Sigmoid colon (tissue), 7 donors: ENCODE results near the gene PLXNA4. TPM values are rescaled to one million over a fixed set of nuclear protein-coding genes. Genes with fewer than 3 reads are reported as not detected.
"Not testable (repeated sequence)": the region's sequence is repeated elsewhere in the genome, so short reads cannot be mapped to it uniquely, and the experiment has no call there.

Source experiments
- DNase-seq: peaks from one replicate; pipeline ENCODE4 v3.0.0-alpha.2; 2019
- H3K27ac ChIP-seq, 4 donors: fragments of 200-600 bp; sonication (generic); one replicate each; pipeline ENCODE4 v1.5.1; 2016 to 2019; ENCODE audit warnings: mild to moderate bottlenecking in 1 of 4
- H3K27me3 ChIP-seq, 3 donors: fragments of 200-600 bp; sonication (generic); one replicate each; pipeline ENCODE4 v1.5.1; 2019; ENCODE audit warnings: mild to moderate bottlenecking in 1 of 3
- H3K36me3 ChIP-seq, 4 donors: fragments of 200-600 bp; sonication (generic); one replicate each; pipeline ENCODE4 v1.5.1; 2016 to 2019
- H3K4me1 ChIP-seq, 4 donors: fragments of 200-600 bp; sonication (generic); one replicate each; pipeline ENCODE4 v1.5.1; 2017 to 2019
- H3K4me3 ChIP-seq, 4 donors: fragments of 200-600 bp; sonication (generic); one replicate each; pipeline ENCODE4 v1.5.1; 2017 to 2019; ENCODE audit warnings: mild to moderate bottlenecking in 2 of 4, moderate library complexity in 1 of 4
- H3K9me3 ChIP-seq, 4 donors: fragments of 200-600 bp in 3 of 4; sonication (generic) in 3 of 4; one replicate each; pipeline versions ENCODE4 v1.5.1 to v1.6.1; 2013 to 2019
- CTCF ChIP-seq, 4 experiments: fragments of 450-650 bp in 3 of 4; fragments of 200-600 bp in 1 of 4; IDR thresholded peaks; one replicate each; pipeline ENCODE4 v1.5.1; 2016 to 2019; ENCODE audit warnings: antibody characterized with exemption in 4 of 4, mild to moderate bottlenecking in 3 of 4, moderate library complexity in 2 of 4
- EP300 ChIP-seq, 4 donors: sonication (generic); formaldehyde crosslinking; IDR thresholded peaks; one replicate each; pipeline ENCODE4 v1.6.1; 2017; ENCODE audit warnings: antibody characterized with exemption in 4 of 4
- POLR2A ChIP-seq, 2 donors: fragments of 450-650 bp; IDR thresholded peaks; one replicate each; pipeline ENCODE4 v1.6.1; 2016; ENCODE audit warnings: antibody characterized with exemption in 2 of 2, mild to moderate bottlenecking in 2 of 2, moderate library complexity in 2 of 2
- POLR2AphosphoS5 ChIP-seq, 4 donors: sonication (generic); formaldehyde crosslinking; IDR thresholded peaks; one replicate each; pipeline ENCODE4 v1.6.1; 2017; ENCODE audit warnings: antibody characterized with exemption in 4 of 4
- WGBS, 2 donors: extraction: QIAGEN DNeasy Blood & Tissue Kit; methylation state at CpG; one replicate each; pipeline ENCODE4 v1.1.7; 2013; 5-methylcytosine and 5-hydroxymethylcytosine counted together
- intact Hi-C: fragments of 100-400 bp; cut with DNase I; formaldehyde crosslinking; loops from one replicate; pipeline ENCODE4 v1.15.1; 2023
- polyA plus RNA-seq, 3 donors: library from polyadenylated mRNA; stranded (reverse); fragments of 200-250 nt; gene quantifications; one replicate each; pipeline ENCODE4 v1.2.3, GENCODE V29; 2013
- total RNA-seq, 4 donors: library from RNA; depleted of rRNA; stranded (reverse); fragments of >200 nt; gene quantifications; one replicate each; pipeline ENCODE4 v1.1.0, GENCODE V29; 2016
- donor health status: healthy with polysubstance abuse.
- donor health status: Bipolar disorder and iron deficiency.
- donor health status: healthy.

PLXNA4 gene
- total and polyA plus RNA-seq, 7 donors, result under 0.01 to 10.5 (median 3.7) TPM; not detected in 1

- no peaks in the 10 kb centered on the region for H3K27me3 ChIP-seq
- H3K36me3 ChIP-seq, result no peaks in the 10 kb centered on the region
- peak; percentile 50 for DNase-seq
- H3K4me3 ChIP-seq, result no peak overlapping the region
- intact Hi-C loops, result no loop called here
- H3K9me3 ChIP-seq, result no peaks in the 10 kb centered on the region
- no peak overlapping the region for H3K27ac ChIP-seq
- no peaks in the 10 kb centered on the region for H3K4me1 ChIP-seq
- no peak for TF ChIP-seq EP300 (IDR thresholded peaks at IDR 0.05)
- TF ChIP-seq POLR2A (IDR thresholded peaks at IDR 0.05), result no peak
- TF ChIP-seq POLR2AphosphoS5 (IDR thresholded peaks at IDR 0.05), result no peak
- TF ChIP-seq CTCF (IDR thresholded peaks at IDR 0.05), result no peak
- WGBS, 2 donors, result 96% methylated on average over 20 of the region's 20 CpGs
These were observed 396.6 kb downstream of the PLXNA4 start for GRCh38 chr7:132179681-132180080.

- Histone ChIP-seq H3K4me3 (no peak overlapping the region), H3K36me3 (no peaks in the 10 kb centered on the region), H3K27ac (no peak overlapping the region), H3K27me3 (no peaks in the 10 kb centered on the region), H3K9me3 (no peaks in the 10 kb centered on the region), H3K4me1 (no peaks in the 10 kb centered on the region)
- intact Hi-C loops, result no loop called here
- WGBS, 2 donors, result 45 to 64% methylated on average over 10 of the region's 10 CpGs
- no peak for DNase-seq
- TF ChIP-seq POLR2A (IDR thresholded peaks at IDR 0.05) (no peak), POLR2AphosphoS5 (IDR thresholded peaks at IDR 0.05) (no peak), CTCF (IDR thresholded peaks at IDR 0.05) (no peak), EP300 (IDR thresholded peaks at IDR 0.05) (no peak)
These were observed 397.2 kb downstream of the PLXNA4 start for GRCh38 chr7:132179080-132179430.

GRCh38 chr7:132178402-132179079 is 397.7 kb downstream of the PLXNA4 start:
- H3K27me3 ChIP-seq, H3K27ac ChIP-seq, H3K36me3 ChIP-seq, H3K4me3 ChIP-seq, intact Hi-C loops, H3K9me3 ChIP-seq, DNase-seq, H3K4me1 ChIP-seq: not testable (repeated sequence)
- WGBS, 2 donors, result 34 to 56% methylated on average over 8 of the region's 8 CpGs

- Histone ChIP-seq H3K27ac (no peak overlapping the region), H3K9me3 (no peaks in the 10 kb centered on the region), H3K27me3 (no peaks in the 10 kb centered on the region), H3K36me3 (no peaks in the 10 kb centered on the region), H3K4me1 (no peaks in the 10 kb centered on the region), H3K4me3 (no peak overlapping the region)
- WGBS, 2 donors, result 46 to 66% methylated on average over 10 of the region's 10 CpGs
- no peak for TF ChIP-seq EP300 (IDR thresholded peaks at IDR 0.05)
- no peak for TF ChIP-seq POLR2A (IDR thresholded peaks at IDR 0.05)
- no peak for TF ChIP-seq POLR2AphosphoS5 (IDR thresholded peaks at IDR 0.05)
- no peak for TF ChIP-seq CTCF (IDR thresholded peaks at IDR 0.05)
- intact Hi-C loops, result no loop called here
- no peak for DNase-seq
These were observed 398.4 kb downstream of the PLXNA4 start for GRCh38 chr7:132177708-132178401.

GRCh38 chr7:132176719-132177118 is 399.6 kb downstream of the PLXNA4 start:
- WGBS, 2 donors, result 83 to 90% methylated on average over 8 of the region's 8 CpGs
- no peaks in the 10 kb centered on the region for H3K9me3 ChIP-seq
- no peaks in the 10 kb centered on the region for H3K27me3 ChIP-seq
- TF ChIP-seq POLR2A (IDR thresholded peaks at IDR 0.05) (no peak), CTCF (IDR thresholded peaks at IDR 0.05) (no peak), POLR2AphosphoS5 (IDR thresholded peaks at IDR 0.05) (no peak), EP300 (IDR thresholded peaks at IDR 0.05) (no peak)
- intact Hi-C loops, result no loop called here
- no peaks in the 10 kb centered on the region for H3K4me1 ChIP-seq
- DNase-seq, result no peak
- H3K27ac ChIP-seq, result no peak overlapping the region
- H3K36me3 ChIP-seq, result no peaks in the 10 kb centered on the region
- H3K4me3 ChIP-seq, result no peak overlapping the region
